Nephron (organoid): ENCODE results near the gene DMBX1.

Experiments
- H3K27ac Mint-ChIP-seq, 3 experiments: 2 replicates each; pipeline ENCODE4 v1.8.0; 2020; ENCODE audit warnings: mixed read lengths in 3 of 3, mild to moderate bottlenecking in 2 of 3, moderate library complexity in 1 of 3
- H3K27me3 Mint-ChIP-seq: 2 replicates; pipeline ENCODE4 v1.8.0; 2021; ENCODE audit warnings: low read depth, mild to moderate bottlenecking, moderate library complexity, mixed read lengths
- H3K36me3 Mint-ChIP-seq: 2 replicates; pipeline ENCODE4 v1.8.0; 2020; ENCODE audit warnings: low read depth, mixed read lengths
- H3K4me1 Mint-ChIP-seq: 2 replicates; pipeline ENCODE4 v1.8.0; 2020; ENCODE audit warnings: mixed read lengths
- H3K4me3 Mint-ChIP-seq, 3 experiments: 2 replicates each; pipeline ENCODE4 v1.8.0; 2020; ENCODE audit warnings: mild to moderate bottlenecking in 3 of 3, mixed read lengths in 3 of 3, moderate library complexity in 2 of 3
- H3K9me3 Mint-ChIP-seq: 2 replicates; pipeline ENCODE4 v1.8.0; 2020; ENCODE audit warnings: mixed read lengths
- CTCF ChIP-seq, 3 experiments: fragments of 200-600 bp; sonication (generic); IDR thresholded peaks; one replicate each; pipeline ENCODE4 v1.5.0; 2021; ENCODE audit warnings: antibody characterized with exemption in 3 of 3; ENCODE audit not compliant: unreplicated experiment in 3 of 3

DMBX1 gene

DNA sequence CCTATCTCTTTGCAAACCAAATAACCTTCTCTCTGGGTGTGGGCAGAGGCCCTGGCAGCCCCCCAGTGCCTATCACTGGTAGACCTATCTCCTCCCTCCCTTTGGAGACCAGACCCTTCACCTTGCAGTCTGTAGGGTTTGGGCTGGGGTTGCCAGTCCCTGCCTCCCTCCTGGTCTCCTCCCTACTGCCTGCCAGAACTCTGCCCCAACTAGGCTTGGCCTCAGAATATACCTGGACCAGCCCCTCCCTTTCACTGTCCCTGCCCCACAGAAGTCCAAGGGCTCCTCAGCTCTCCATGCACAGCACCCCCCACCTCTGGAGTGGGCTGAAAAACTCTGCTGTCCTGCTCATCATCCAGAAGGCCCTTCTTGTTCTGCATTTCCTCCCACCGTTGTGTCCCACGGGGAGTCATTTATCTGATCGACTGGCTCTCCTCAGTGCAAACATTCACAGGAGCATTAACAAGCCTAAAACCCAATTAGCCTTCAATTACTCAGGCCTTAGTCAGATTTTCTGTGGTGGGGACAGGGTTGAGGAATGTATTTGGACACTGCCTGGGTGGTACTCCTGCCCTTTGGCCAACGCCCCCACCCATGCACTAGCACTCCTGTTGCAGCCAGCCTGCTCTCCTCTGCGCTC is 27.7 kb upstream of the DMBX1 start:
- H3K27me3 Mint-ChIP-seq, result peaks cover 85% of the 10 kb centered on the region
- no peaks in the 10 kb centered on the region for H3K9me3 Mint-ChIP-seq
- H3K36me3 Mint-ChIP-seq, result no peaks in the 10 kb centered on the region
- TF ChIP-seq CTCF (IDR thresholded peaks at IDR 0.05; ENCODE audit: unreplicated experiment in 3 of 3), result no peak
- H3K4me1 Mint-ChIP-seq, result peaks cover 2% of the 10 kb centered on the region
- no peak overlapping the region for H3K27ac Mint-ChIP-seq
- H3K4me3 Mint-ChIP-seq, result no peak overlapping the region

GRCh38 chr1:46464013-46464548 is 25.6 kb upstream of the DMBX1 start:
- peak overlapping the region in 1 of 3 experiments; percentile 32 for H3K4me3 Mint-ChIP-seq
- H3K36me3 Mint-ChIP-seq, result no peaks in the 10 kb centered on the region
- H3K4me1 Mint-ChIP-seq, result peaks cover 7% of the 10 kb centered on the region
- H3K27me3 Mint-ChIP-seq, result peaks cover 94% of the 10 kb centered on the region
- TF ChIP-seq CTCF (IDR thresholded peaks at IDR 0.05; ENCODE audit: unreplicated experiment in 3 of 3), result no peak
- H3K27ac Mint-ChIP-seq, result no peak overlapping the region
- no peaks in the 10 kb centered on the region for H3K9me3 Mint-ChIP-seq

- peaks cover 94% of the 10 kb centered on the region for H3K27me3 Mint-ChIP-seq
- H3K27ac Mint-ChIP-seq, result no peak overlapping the region
- no peaks in the 10 kb centered on the region for H3K9me3 Mint-ChIP-seq
- no peak for TF ChIP-seq CTCF (IDR thresholded peaks at IDR 0.05; ENCODE audit: unreplicated experiment in 3 of 3)
- H3K36me3 Mint-ChIP-seq, result no peaks in the 10 kb centered on the region
- H3K4me1 Mint-ChIP-seq, result peaks cover 7% of the 10 kb centered on the region
- no peak overlapping the region for H3K4me3 Mint-ChIP-seq
Measured at GRCh38 chr1:46464915-46465314, 24.7 kb upstream of the DMBX1 start.

DNA sequence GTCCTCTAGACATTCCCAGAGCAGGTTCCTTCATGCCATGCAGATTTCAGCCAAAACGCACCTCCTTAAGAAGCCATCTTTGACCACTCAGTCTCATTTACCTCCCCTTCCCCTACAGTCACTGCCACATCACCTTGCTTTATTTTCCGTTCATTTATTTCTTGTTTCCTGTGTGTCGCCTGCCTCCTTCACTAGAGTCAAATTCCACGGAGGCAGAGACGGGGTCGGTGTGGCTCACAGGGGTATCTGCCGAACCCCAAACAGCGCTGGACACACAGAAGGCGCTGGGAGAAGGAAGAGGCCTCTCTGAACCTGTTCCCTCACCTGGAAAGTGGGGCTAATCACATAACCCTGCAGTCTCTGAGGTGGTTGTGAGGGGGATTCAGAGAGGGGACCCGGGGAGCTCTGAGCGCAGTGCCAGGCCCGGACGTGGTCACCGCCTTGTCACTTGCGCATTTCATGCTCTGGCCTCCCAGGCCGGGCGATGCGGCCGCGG is 23.6 kb upstream of the DMBX1 start:
- Mint-ChIP-seq H3K36me3 (no peaks in the 10 kb centered on the region), H3K4me3 (peak overlapping the region; percentile 68 to 77 (median 77)), H3K4me1 (peaks cover 7% of the 10 kb centered on the region), H3K27me3 (peaks cover 94% of the 10 kb centered on the region), H3K27ac (no peak overlapping the region), H3K9me3 (no peaks in the 10 kb centered on the region)
- no peak for TF ChIP-seq CTCF (IDR thresholded peaks at IDR 0.05; ENCODE audit: unreplicated experiment in 3 of 3)

GRCh38 chr1:46466477-46467182 is 23.0 kb upstream of the DMBX1 start:
- Mint-ChIP-seq H3K27ac (no peak overlapping the region), H3K4me3 (peak overlapping the region; percentile 67 to 85 (median 84)), H3K4me1 (peaks cover 7% of the 10 kb centered on the region), H3K27me3 (peaks cover 93% of the 10 kb centered on the region), H3K36me3 (no peaks in the 10 kb centered on the region), H3K9me3 (no peaks in the 10 kb centered on the region)
- TF ChIP-seq CTCF (IDR thresholded peaks at IDR 0.05; ENCODE audit: unreplicated experiment in 3 of 3), result no peak
